Naive B cell (primary cell): Measurements from ENCODE around the gene CBFA2T3. TPM values are rescaled to one million over a fixed set of nuclear protein-coding genes. Genes with fewer than 3 reads are reported as not detected.
"Not testable (repeated sequence)": the region's sequence is repeated elsewhere in the genome, so short reads cannot be mapped to it uniquely, and the experiment has no call there.

Source experiments
- ATAC-seq, 2 donors: fragments of 150-1000 bp; cut with Tn5 transposase; 2 replicates each; pipeline ENCODE4 v1.10.0; 2021; ENCODE audit warnings: low read depth in 2 of 2, mild to moderate bottlenecking in 2 of 2, moderate library complexity in 2 of 2
- DNase-seq: peaks from one replicate; pipeline ENCODE4 v3.0.0; 2022
- H3K27ac Mint-ChIP-seq, 6 donors: one replicate each; pipeline ENCODE4 v1.8.0; 2020 to 2022; ENCODE audit warnings: mild to moderate bottlenecking in 6 of 6, mixed read lengths in 6 of 6, moderate library complexity in 5 of 6, inconsistent platforms in 2 of 6
- H3K27me3 Mint-ChIP-seq, 3 donors: one replicate each; pipeline ENCODE4 v1.8.0; 2021 to 2022; ENCODE audit warnings: mixed read lengths in 3 of 3, mild to moderate bottlenecking in 1 of 3
- H3K36me3 Mint-ChIP-seq, 2 donors: one replicate each; pipeline ENCODE4 v1.8.0; 2020 to 2022; ENCODE audit warnings: mixed read lengths in 2 of 2, inconsistent platforms in 1 of 2, mild to moderate bottlenecking in 1 of 2
- H3K4me1 Mint-ChIP-seq, 3 donors: one replicate each; pipeline ENCODE4 v1.8.0; 2020 to 2022; ENCODE audit warnings: mixed read lengths in 3 of 3, inconsistent platforms in 1 of 3, mild to moderate bottlenecking in 1 of 3, moderate library complexity in 1 of 3
- H3K4me3 Mint-ChIP-seq, 8 donors: one replicate each; pipeline ENCODE4 v1.8.0; 2020 to 2022; ENCODE audit warnings: mild to moderate bottlenecking in 8 of 8, mixed read lengths in 8 of 8, moderate library complexity in 8 of 8, inconsistent platforms in 2 of 8
- H3K9me3 Mint-ChIP-seq, 7 donors: one replicate each; pipeline ENCODE4 v1.8.0; 2020 to 2022; ENCODE audit warnings: mixed read lengths in 7 of 7, mild to moderate bottlenecking in 5 of 7, inconsistent platforms in 2 of 7, moderate library complexity in 1 of 7
- polyA plus RNA-seq, 6 donors: library from polyadenylated mRNA; unstranded; fragments of 300-500 nt; fragmentation: Illumina TruSeq; gene quantifications; one replicate each; pipeline ENCODE4 v1.2.3, GENCODE V29; 2021; ENCODE audit warnings: low read depth in 6 of 6

CBFA2T3 gene
- polyA plus RNA-seq, 6 donors from 2014 or later, result 0.14 to 19.0 (median 10.0) TPM

- no peak overlapping the region for H3K4me3 Mint-ChIP-seq
- DNase-seq (no peak), ATAC-seq (no peak)
- H3K4me1 Mint-ChIP-seq, result peaks cover 0 to 7% (median 0%) of the 10 kb centered on the region in 3 donors
- no peaks in the 10 kb centered on the region for H3K9me3 Mint-ChIP-seq
- no peak overlapping the region for H3K27ac Mint-ChIP-seq
- peaks cover 12 to 37% (median 16%) of the 10 kb centered on the region in 3 donors for H3K27me3 Mint-ChIP-seq
- no peaks in the 10 kb centered on the region for H3K36me3 Mint-ChIP-seq
Measured at GRCh38 chr16:89018282-89019158, 41.5 kb upstream of the CBFA2T3 start.

DNA sequence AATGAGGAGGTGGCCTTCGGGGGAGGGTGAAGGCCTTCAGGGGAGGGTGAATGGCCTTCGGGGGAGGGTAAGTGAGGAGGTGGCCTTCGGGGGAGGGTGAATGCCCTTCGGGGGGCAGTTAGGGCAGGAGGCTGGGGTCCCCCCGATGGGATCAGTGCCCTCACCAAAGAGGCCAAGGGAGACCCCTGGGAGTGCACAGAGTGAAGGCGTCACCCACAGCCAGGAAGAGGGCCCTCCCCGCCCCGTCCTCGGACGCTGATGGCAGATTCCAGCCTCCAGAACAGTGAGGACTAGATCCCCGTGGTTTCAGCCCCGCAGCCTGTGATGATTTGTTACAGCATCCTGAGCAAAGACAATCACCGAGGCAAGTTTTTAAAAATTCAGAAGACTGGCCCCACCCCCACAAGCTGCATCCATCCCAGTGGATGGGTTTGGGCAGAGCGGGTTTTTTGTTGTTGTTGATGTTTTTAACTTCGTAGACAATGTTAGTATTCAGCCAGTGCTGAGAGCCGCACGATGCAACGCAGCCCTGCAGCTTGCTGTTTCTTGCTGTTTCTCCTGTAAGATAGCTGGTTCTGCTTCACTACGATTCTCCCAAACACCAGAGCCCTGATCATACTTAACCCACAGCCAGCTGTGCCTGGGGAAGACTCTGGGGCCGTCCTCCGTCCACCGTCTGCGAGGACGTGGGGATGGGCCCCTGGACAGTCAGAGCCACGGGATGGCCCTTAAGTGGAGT is 40.7 kb upstream of the CBFA2T3 start:
- H3K27me3 Mint-ChIP-seq, result peaks cover 10 to 39% (median 16%) of the 10 kb centered on the region in 3 donors
- ATAC-seq, result no peak
- H3K4me1 Mint-ChIP-seq, result peaks cover 0 to 9% (median 6%) of the 10 kb centered on the region in 3 donors
- no peak for DNase-seq
- no peak overlapping the region for H3K27ac Mint-ChIP-seq
- H3K36me3 Mint-ChIP-seq, result no peaks in the 10 kb centered on the region
- no peaks in the 10 kb centered on the region for H3K9me3 Mint-ChIP-seq
- H3K4me3 Mint-ChIP-seq, result no peak overlapping the region

DNA sequence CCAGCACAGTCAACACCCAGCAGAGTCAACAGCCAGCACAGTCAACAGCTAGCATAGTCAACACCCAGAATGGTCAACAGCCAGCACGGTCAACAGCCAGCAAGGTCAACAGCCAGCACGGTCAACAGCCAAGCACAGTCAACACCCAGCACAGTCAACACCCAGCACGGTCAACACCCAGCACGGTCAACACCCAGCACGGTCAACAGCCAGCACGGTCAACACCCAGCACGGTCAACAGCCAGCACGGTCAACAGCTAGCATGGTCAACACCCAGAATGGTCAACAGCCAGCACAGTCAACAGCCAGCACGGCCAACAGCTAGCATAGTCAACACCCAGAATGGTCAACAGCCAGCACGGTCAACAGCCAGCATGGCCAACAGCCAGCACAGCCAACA is 39.6 kb upstream of the CBFA2T3 start:
- DNase-seq, H3K4me3 Mint-ChIP-seq, H3K4me1 Mint-ChIP-seq, H3K36me3 Mint-ChIP-seq, ATAC-seq, H3K27ac Mint-ChIP-seq, H3K9me3 Mint-ChIP-seq: not testable (repeated sequence)
- H3K27me3 Mint-ChIP-seq, result peaks cover 11 to 48% (median 26%) of the 10 kb centered on the region in 3 donors

DNA sequence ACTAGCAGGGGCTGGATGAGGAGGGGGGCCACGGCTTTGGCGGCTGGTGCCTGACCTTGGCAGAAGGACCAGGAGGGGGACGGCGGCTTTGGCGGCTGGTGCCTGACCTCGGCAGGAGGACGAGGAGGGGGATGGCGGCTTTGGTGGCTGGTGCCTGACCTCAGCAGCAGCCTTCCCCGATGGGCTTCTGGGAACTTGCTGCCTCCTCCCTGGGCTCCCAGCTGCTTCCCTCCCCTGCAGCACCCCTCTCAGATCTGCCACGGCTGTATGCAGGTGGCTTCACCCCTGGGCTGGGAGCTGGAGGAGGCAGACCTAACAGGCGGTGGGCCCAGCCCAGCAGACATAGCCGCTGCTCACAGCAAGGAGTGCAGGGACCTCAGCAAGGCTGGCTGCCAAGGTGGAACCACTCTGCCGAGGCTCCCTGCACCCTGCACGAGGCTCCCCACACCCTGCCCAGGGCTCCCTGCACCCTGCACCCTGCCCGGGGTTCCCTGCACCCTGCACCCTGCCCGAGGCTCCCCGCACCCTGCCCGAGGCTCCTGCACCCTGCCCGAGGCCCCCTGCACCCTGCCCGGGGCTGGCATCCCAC is 38.4 kb upstream of the CBFA2T3 start:
- Mint-ChIP-seq H3K36me3 (no peaks in the 10 kb centered on the region), H3K4me3 (no peak overlapping the region), H3K27me3 (peaks cover 8 to 41% (median 27%) of the 10 kb centered on the region in 3 donors), H3K9me3 (peaks cover 0 to 6% (median 0%) of the 10 kb centered on the region in 7 donors), H3K4me1 (peaks cover 0 to 10% (median 6%) of the 10 kb centered on the region in 3 donors), H3K27ac (no peak overlapping the region)
- ATAC-seq (no peak), DNase-seq (no peak)

DNA sequence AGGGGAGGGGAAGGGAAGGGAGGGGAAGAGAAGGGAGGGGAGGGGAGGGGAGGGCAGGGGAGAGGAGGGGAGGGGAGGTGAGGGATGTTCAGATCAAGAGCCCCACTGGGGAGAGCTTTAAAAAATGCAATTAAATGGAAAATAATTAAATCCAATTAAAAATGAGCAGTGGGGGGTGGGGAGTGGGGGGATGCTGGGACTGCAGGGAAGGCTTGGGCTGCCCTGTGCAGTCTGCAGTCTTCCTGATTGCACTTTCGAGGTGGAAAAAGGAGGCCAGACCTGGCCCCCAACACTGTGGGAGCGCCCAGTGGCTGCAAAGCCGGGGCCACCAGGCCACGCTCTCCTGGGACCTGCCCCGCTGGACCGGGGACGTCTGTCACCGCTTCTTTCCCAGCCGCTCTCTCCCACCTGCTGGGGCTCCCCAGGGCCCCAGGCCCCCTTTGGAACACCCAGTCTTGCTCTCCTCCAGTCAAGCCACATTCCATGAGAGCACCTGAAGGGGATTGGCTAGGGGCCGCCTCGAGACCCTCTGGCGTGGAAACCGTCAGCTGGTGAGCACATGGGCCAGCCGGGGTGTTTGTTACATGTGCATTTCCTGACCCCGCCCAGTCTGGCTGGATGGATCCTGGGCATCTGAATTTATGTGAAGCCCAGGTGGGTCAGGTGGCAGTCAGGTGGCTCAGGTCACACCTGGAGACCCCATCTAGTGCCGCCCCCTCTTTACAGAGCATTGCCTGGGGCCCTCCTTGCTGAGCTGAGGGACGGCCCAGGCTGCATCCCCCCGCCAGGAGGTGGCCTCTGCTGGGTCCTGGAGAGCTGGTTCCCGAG is 37.6 kb upstream of the CBFA2T3 start:
- peaks cover 0 to 2% of the 10 kb centered on the region in 2 donors for H3K36me3 Mint-ChIP-seq
- DNase-seq, result no peak
- ATAC-seq, result no peak
- peaks cover 9 to 42% (median 34%) of the 10 kb centered on the region in 3 donors for H3K27me3 Mint-ChIP-seq
- peaks cover 0 to 11% (median 8%) of the 10 kb centered on the region in 3 donors for H3K4me1 Mint-ChIP-seq
- no peak overlapping the region for H3K27ac Mint-ChIP-seq
- no peak overlapping the region for H3K4me3 Mint-ChIP-seq
- H3K9me3 Mint-ChIP-seq, result peaks cover 0 to 7% (median 0%) of the 10 kb centered on the region in 7 donors

DNA sequence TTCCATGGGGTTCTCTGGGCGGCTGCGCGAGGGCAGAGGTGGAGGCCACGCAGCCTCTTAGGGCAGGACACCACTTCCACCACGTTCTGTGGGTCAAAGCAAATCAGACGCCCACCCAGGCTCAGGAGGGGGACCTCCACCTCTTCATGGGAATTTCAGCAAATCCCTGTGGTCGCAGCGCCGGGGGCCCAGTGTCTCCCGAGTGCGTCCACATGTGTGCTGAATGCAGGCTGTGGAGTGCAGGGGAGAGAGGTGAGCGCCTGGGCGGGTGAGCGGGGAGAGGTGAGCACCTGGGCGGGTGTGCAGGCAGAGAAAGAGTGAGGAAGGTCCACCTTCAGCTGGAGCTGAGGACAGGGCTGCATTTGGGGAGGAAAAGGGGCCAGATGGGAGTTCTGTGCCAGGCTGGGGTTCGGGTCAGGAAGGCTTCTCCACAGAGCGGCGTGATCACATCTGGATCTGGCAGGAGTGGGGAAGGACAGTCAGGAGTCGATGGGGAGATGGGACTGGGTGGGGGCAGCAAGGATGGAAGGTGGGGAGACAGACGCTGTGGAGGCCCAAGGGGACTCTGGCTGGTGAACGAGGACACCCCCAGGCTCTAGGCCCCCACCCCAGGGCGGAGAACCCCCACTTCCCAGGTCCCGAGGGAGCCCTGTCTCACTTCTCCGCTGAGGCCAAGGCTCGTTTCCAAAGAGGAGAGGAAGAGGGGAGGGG is 36.8 kb upstream of the CBFA2T3 start:
- ATAC-seq, result no peak
- Mint-ChIP-seq H3K9me3 (peaks cover 0 to 12% (median 0%) of the 10 kb centered on the region in 7 donors), H3K4me3 (no peak overlapping the region), H3K4me1 (peaks cover 4 to 16% (median 12%) of the 10 kb centered on the region in 3 donors), H3K27ac (peak overlapping the region in 1 of 6 donors; percentile 76), H3K27me3 (peaks cover 10 to 48% (median 41%) of the 10 kb centered on the region in 3 donors), H3K36me3 (peaks cover 0 to 8% of the 10 kb centered on the region in 2 donors)
- DNase-seq, result no peak

DNA sequence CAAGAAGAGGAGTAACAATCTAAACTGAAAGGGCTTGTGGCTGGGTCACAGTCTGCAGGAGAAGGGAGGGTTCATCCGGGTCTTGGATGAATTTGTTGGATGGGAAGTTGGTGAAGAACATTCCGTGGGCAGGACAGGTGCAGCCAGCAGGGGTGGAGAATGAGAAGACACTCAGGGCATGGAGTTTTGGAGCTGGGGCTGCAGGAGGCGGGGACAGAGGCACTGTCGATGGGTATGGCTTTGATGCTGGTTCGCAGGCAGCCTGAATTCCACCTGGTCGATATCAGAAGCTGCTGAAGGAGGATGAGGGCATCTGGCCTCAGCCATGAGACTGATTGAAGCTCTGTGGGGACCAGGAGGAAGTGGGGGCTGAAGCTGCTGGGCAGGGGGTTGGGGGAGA is 36.1 kb upstream of the CBFA2T3 start:
- Mint-ChIP-seq H3K4me3 (no peak overlapping the region), H3K36me3 (peaks cover 0 to 8% of the 10 kb centered on the region in 2 donors), H3K27ac (no peak overlapping the region), H3K27me3 (peaks cover 10 to 44% (median 41%) of the 10 kb centered on the region in 3 donors), H3K9me3 (peaks cover 0 to 12% (median 0%) of the 10 kb centered on the region in 7 donors), H3K4me1 (peaks cover 4 to 16% (median 12%) of the 10 kb centered on the region in 3 donors)
- ATAC-seq, result no peak
- no peak for DNase-seq

DNA sequence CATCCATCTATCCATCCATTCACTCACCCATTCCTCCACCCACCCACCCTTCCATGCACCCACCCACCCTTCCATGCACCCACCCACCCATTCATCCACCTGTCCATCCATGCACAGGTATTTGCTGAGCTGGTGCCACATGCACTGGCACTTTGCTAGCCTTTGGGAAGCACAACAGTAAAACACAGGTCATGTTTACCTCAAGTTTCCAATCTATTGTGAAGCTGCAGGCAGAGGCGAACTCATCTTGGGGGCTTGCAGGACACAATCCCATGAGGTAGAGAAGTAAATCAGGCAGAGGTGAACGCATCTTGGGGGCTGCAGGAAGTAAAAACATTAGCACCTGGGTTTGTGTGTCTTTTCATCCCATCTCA is 35.6 kb upstream of the CBFA2T3 start:
- peaks cover 0 to 12% (median 0%) of the 10 kb centered on the region in 7 donors for H3K9me3 Mint-ChIP-seq
- peaks cover 0 to 8% of the 10 kb centered on the region in 2 donors for H3K36me3 Mint-ChIP-seq
- peaks cover 10 to 44% (median 42%) of the 10 kb centered on the region in 3 donors for H3K27me3 Mint-ChIP-seq
- H3K4me3 Mint-ChIP-seq, result no peak overlapping the region
- no peak for DNase-seq
- ATAC-seq, result no peak
- no peak overlapping the region for H3K27ac Mint-ChIP-seq
- peaks cover 4 to 16% (median 12%) of the 10 kb centered on the region in 3 donors for H3K4me1 Mint-ChIP-seq

DNA sequence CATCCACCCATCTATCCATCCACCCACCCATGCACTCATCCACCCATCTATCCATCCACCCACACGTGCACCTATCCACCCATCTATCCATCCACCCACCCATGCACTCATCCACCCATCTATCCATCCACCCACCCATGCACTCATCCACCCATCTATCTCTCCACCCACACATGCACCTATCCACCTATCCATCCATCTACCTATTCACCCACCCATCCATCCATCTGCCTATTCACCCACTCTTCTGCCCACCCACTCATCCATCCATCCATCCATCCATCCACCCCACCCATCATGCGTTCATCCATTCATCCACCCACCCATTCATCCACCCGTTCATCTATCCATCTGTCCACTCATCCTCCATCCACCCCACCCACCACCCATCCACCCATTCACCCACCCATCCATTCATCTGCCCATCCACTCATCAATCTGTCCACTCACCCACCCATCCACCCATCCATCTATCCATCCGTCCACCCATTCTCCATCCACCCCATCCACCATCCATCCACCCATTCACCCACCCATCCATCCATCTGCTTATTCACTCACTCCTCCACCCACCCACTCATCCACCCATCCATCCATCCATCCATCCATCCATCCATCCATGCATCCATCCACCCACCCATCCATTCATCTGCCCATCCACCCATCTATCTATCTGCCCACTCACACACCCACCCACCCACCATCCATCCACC is 35.1 kb upstream of the CBFA2T3 start:
- peaks cover 0 to 8% of the 10 kb centered on the region in 2 donors for H3K36me3 Mint-ChIP-seq
- H3K4me3 Mint-ChIP-seq, result no peak overlapping the region
- H3K27ac Mint-ChIP-seq, result no peak overlapping the region
- peaks cover 10 to 48% (median 47%) of the 10 kb centered on the region in 3 donors for H3K27me3 Mint-ChIP-seq
- H3K9me3 Mint-ChIP-seq, result peaks cover 0 to 12% (median 0%) of the 10 kb centered on the region in 7 donors
- no peak for DNase-seq
- H3K4me1 Mint-ChIP-seq, result peaks cover 9 to 16% (median 12%) of the 10 kb centered on the region in 3 donors
- ATAC-seq, result no peak

GRCh38 chr16:89010210-89010925 is 33.4 kb upstream of the CBFA2T3 start:
- Mint-ChIP-seq H3K27me3 (peaks cover 10 to 53% (median 52%) of the 10 kb centered on the region in 3 donors), H3K36me3 (peaks cover 0 to 8% of the 10 kb centered on the region in 2 donors), H3K4me1 (peaks cover 9 to 20% (median 12%) of the 10 kb centered on the region in 3 donors), H3K9me3 (peaks cover 0 to 12% (median 0%) of the 10 kb centered on the region in 7 donors), H3K27ac (peak overlapping the region in 1 of 6 donors; percentile 72), H3K4me3 (no peak overlapping the region)
- no peak for DNase-seq
- ATAC-seq, result no peak
